Measurements from ENCODE around the gene OR2Y1. TPM values are rescaled to one million over a fixed set of nuclear protein-coding genes. Genes with fewer than 3 reads are reported as not detected.

The OR2Y1 gene
- not detected in 2 replicates for total RNA-seq

GRCh38 chr5:180739958-180740357 lies at the start of gene OR2Y1:
OR2Y1 (minus strand) TSS chr5:180740058; CDS start chr5:180740058, 0 bp downstream.

Other genes with a start within 250 kb of the OR2Y1 start
- gene CNOT6, start 245.7 kb downstream of the OR2Y1 start, total RNA-seq, result 11.2 and 13.2 TPM in 2 replicates
- 0.38 and 3.9 TPM in 2 replicates for gene SCGB3A1, start 148.6 kb downstream of the OR2Y1 start, total RNA-seq
- 0.38 and 0.81 TPM in 2 replicates for gene FLT4, start 90.5 kb downstream of the OR2Y1 start, total RNA-seq
- gene MGAT1, start 62.7 kb upstream of the OR2Y1 start, total RNA-seq, result 90.4 and 106 TPM in 2 replicates
- 3.1 and 11.2 TPM in 2 replicates for gene ZFP62, start 121.2 kb upstream of the OR2Y1 start, total RNA-seq
- gene BTNL8, start 159.1 kb upstream of the OR2Y1 start, total RNA-seq, result not detected in 2 replicates
- gene BTNL3, start 248.8 kb upstream of the OR2Y1 start, total RNA-seq, result not detected in 2 replicates